IMR-90 (cell line): ENCODE data around the gene ALX4. TPM values are rescaled to one million over a fixed set of nuclear protein-coding genes. Genes with fewer than 3 reads are reported as not detected.

Experiments used
- ATAC-seq: fragments of 200-7000 bp; cut with Tn5 transposase; 2 replicates; pipeline ENCODE4 v1.9.1; 2020; ENCODE audit warnings: low read depth, mild to moderate bottlenecking, moderate library complexity
- BruUV-seq: library from RNA; stranded (reverse); fragments of 400-500 nt; replicated peaks from 2 replicates; lab custom pipeline; 2021; lab: Mats Ljungman, UMichigan
- CTCF ChIA-PET: fragments of 300-600 bp; formaldehyde crosslinking; extraction: SDS; loops from one replicate; lab custom pipeline; 2021; ENCODE audit warnings: antibody characterized with exemption; lab: Yijun Ruan, JAX
- POLR2A ChIA-PET: fragments of 300-600 bp; sonication (Branson Sonifier 250); formaldehyde crosslinking; loops from one replicate; lab custom pipeline; 2022; ENCODE audit warnings: antibody characterized with exemption; ENCODE audit not compliant: unreplicated experiment; lab: Charles Lee
- DNase-seq: peaks from one replicate; pipeline ENCODE4 v3.0.0; 2013
- H2AFZ ChIP-seq: replicated peaks from 2 replicates; pipeline ENCODE3; 2013; ENCODE audit warnings: low read length, mild to moderate bottlenecking; ENCODE audit not compliant: poor library complexity
- H2AK5ac ChIP-seq: 2 replicates; pipeline ENCODE4 v1.6.1; 2013; ENCODE audit warnings: low read depth, low read length, inconsistent platforms
- H2AK9ac ChIP-seq: replicated peaks from 2 replicates; pipeline ENCODE3; 2013; ENCODE audit warnings: mild to moderate bottlenecking, low read depth, low read length, moderate library complexity; ENCODE audit not compliant: poor library complexity
- H2BK120ac ChIP-seq: 2 replicates; pipeline ENCODE4 v1.6.1; 2013; ENCODE audit warnings: low read depth, low read length, inconsistent platforms
- H2BK15ac ChIP-seq: 3 replicates; pipeline ENCODE4 v1.6.1; 2013; ENCODE audit warnings: low read depth, low read length, inconsistent platforms
- H2BK20ac ChIP-seq: 2 replicates; pipeline ENCODE4 v1.6.1; 2013; ENCODE audit warnings: low read depth, mild to moderate bottlenecking, inconsistent platforms, low read length, moderate library complexity
- H2BK5ac ChIP-seq: 2 replicates; pipeline ENCODE4 v1.6.1; 2013; ENCODE audit warnings: mild to moderate bottlenecking, low read depth, low read length, inconsistent platforms; ENCODE audit not compliant: poor library complexity, severe bottlenecking
- H3K14ac ChIP-seq: replicated peaks from 2 replicates; pipeline ENCODE4 v1.6.1; 2013; ENCODE audit warnings: low read depth, low read length, inconsistent platforms
- H3K18ac ChIP-seq: 2 replicates; pipeline ENCODE4 v1.6.1; 2013; ENCODE audit warnings: low read depth, low read length, control low read depth
- H3K23ac ChIP-seq: 2 replicates; pipeline ENCODE4 v1.6.1; 2013; ENCODE audit warnings: low read depth, low read length, inconsistent platforms
- H3K27ac ChIP-seq: 2 replicates; pipeline ENCODE4 v1.5.1; 2013; ENCODE audit warnings: mild to moderate bottlenecking, control low read depth, low read length; ENCODE audit not compliant: insufficient read depth
- H3K27me3 ChIP-seq: 2 replicates; pipeline ENCODE4 v1.6.1; 2013; ENCODE audit warnings: low read length; ENCODE audit not compliant: control insufficient read depth, insufficient read depth
- H3K36me3 ChIP-seq: 2 replicates; pipeline ENCODE4 v1.6.1; 2013; ENCODE audit warnings: low read length, mixed read lengths; ENCODE audit not compliant: control insufficient read depth, insufficient read depth
- H3K4ac ChIP-seq: 2 replicates; pipeline ENCODE4 v1.6.1; 2013; ENCODE audit warnings: low read depth, low read length, inconsistent platforms
- H3K4me1 ChIP-seq: 2 replicates; pipeline ENCODE4 v1.6.1; 2013; ENCODE audit warnings: low read length, mixed read lengths; ENCODE audit not compliant: control insufficient read depth, insufficient read depth
- H3K4me2 ChIP-seq: 2 replicates; pipeline ENCODE4 v1.6.1; 2013; ENCODE audit warnings: low read depth, mild to moderate bottlenecking, control low read depth, low read length, moderate library complexity
- H3K4me3 ChIP-seq: 2 replicates; pipeline ENCODE4 v1.5.1; 2013; ENCODE audit warnings: low read depth, mild to moderate bottlenecking, control low read depth, low read length, moderate library complexity; ENCODE audit not compliant: insufficient read depth
- H3K56ac ChIP-seq: 2 replicates; pipeline ENCODE4 v1.6.1; 2013; ENCODE audit warnings: low read length, inconsistent platforms; ENCODE audit not compliant: insufficient read depth; ENCODE audit errors: extremely low read depth
- H3K79me1 ChIP-seq, 2 experiments: 2 replicates each; pipeline ENCODE4 v1.6.1; 2013; ENCODE audit warnings: low read length in 2 of 2, inconsistent platforms in 1 of 2, low read depth in 1 of 2
- H3K9ac ChIP-seq: 2 replicates; pipeline ENCODE4 v1.6.1; 2013; ENCODE audit warnings: low read depth, low read length, control low read depth
- H3K9me1 ChIP-seq: 2 replicates; pipeline ENCODE4 v1.6.1; 2013; ENCODE audit warnings: low read length, inconsistent platforms; ENCODE audit not compliant: insufficient read depth
- H3K9me3 ChIP-seq: 2 replicates; pipeline ENCODE4 v1.6.1; 2013; ENCODE audit warnings: low read length; ENCODE audit not compliant: control insufficient read depth, insufficient read depth
- H4K20me1 ChIP-seq: 2 replicates; pipeline ENCODE4 v1.6.1; 2013; ENCODE audit warnings: low read length, inconsistent platforms; ENCODE audit not compliant: insufficient read depth
- H4K5ac ChIP-seq: 2 replicates; pipeline ENCODE4 v1.6.1; 2013; ENCODE audit warnings: mild to moderate bottlenecking, low read depth, low read length, control low read depth
- H4K8ac ChIP-seq, 2 experiments: 2 replicates each; pipeline ENCODE4 v1.6.1; 2013; ENCODE audit warnings: low read depth in 2 of 2, low read length in 2 of 2, control low read depth in 1 of 2, inconsistent platforms in 1 of 2
- H4K91ac ChIP-seq: 2 replicates; pipeline ENCODE4 v1.6.1; 2013; ENCODE audit warnings: low read depth, low read length, inconsistent platforms; ENCODE audit not compliant: insufficient read depth
- BHLHE40 ChIP-seq: fragments of 150-350 bp; IDR thresholded peaks from 2 replicates; pipeline ENCODE4 v1.6.1; 2016; ENCODE audit warnings: mild to moderate bottlenecking, low read depth, low read length
- CEBPB ChIP-seq: IDR thresholded peaks from 2 replicates; pipeline ENCODE4 v1.6.1; 2012; ENCODE audit warnings: low read depth, low read length, improper control_type of control experiment
- CHD1 ChIP-seq: IDR thresholded peaks from 2 replicates; pipeline ENCODE4 v1.6.1; 2012; ENCODE audit warnings: low read depth, low read length, improper control_type of control experiment
- FOS ChIP-seq: fragments of 150-350 bp; IDR thresholded peaks from 2 replicates; pipeline ENCODE4 v1.6.1; 2016; ENCODE audit warnings: low read depth, low read length
- MAFK ChIP-seq: IDR thresholded peaks from 2 replicates; pipeline ENCODE4 v1.6.1; 2012; ENCODE audit warnings: low read depth, low read length, improper control_type of control experiment
- MAZ ChIP-seq: IDR thresholded peaks from 2 replicates; pipeline ENCODE4 v1.6.1; 2012; ENCODE audit warnings: low read depth, mild to moderate bottlenecking, low read length, improper control_type of control experiment, moderate library complexity, borderline replicate concordance
- MXI1 ChIP-seq: IDR thresholded peaks from 2 replicates; pipeline ENCODE4 v1.6.1; 2012; ENCODE audit warnings: low read depth, mild to moderate bottlenecking, low read length, moderate library complexity, borderline replicate concordance
- NFE2L2 ChIP-seq: fragments of 150-350 bp; IDR thresholded peaks from 2 replicates; pipeline ENCODE4 v1.6.1; 2016; ENCODE audit warnings: low read depth, mild to moderate bottlenecking, low read length
- POLR2A ChIP-seq: IDR thresholded peaks from 2 replicates; pipeline ENCODE4 v1.6.1; 2012; ENCODE audit warnings: mild to moderate bottlenecking, low read depth, low read length
- RAD21 ChIP-seq: IDR thresholded peaks from 2 replicates; pipeline ENCODE4 v1.6.1; 2012; ENCODE audit warnings: low read length, improper control_type of control experiment
- RCOR1 ChIP-seq: IDR thresholded peaks from 2 replicates; pipeline ENCODE4 v1.6.1; 2012; ENCODE audit warnings: mild to moderate bottlenecking, low read length, improper control_type of control experiment; ENCODE audit not compliant: insufficient replicate concordance
- RFX5 ChIP-seq: IDR thresholded peaks from 2 replicates; pipeline ENCODE4 v1.8.0; 2012; ENCODE audit warnings: low read depth, mild to moderate bottlenecking, low read length, moderate library complexity
- SMC3 ChIP-seq: fragments of 150-350 bp; IDR thresholded peaks from 2 replicates; pipeline ENCODE4 v1.6.1; 2016; ENCODE audit warnings: low read depth, mild to moderate bottlenecking, antibody characterized with exemption, low read length, moderate library complexity
- USF2 ChIP-seq: fragments of 150-350 bp; IDR thresholded peaks from 2 replicates; pipeline ENCODE4 v1.6.1; 2017; ENCODE audit warnings: mild to moderate bottlenecking, antibody characterized with exemption, low read length, low read depth
- WGBS, 2 experiments: methylation state at CpG; one replicate each; pipeline versions ENCODE4 v1.1.5 to v1.1.7; 2013; ENCODE audit warnings: missing lambda C conversion rate in 2 of 2; ENCODE audit not compliant: insufficient read length in 1 of 2; ENCODE audit errors: extremely low coverage in 2 of 2; 5-methylcytosine and 5-hydroxymethylcytosine counted together
- dilution Hi-C: fragments of 300-500 bp; cut with HindIII; formaldehyde crosslinking; loops from one replicate; pipeline ENCODE4 v1.14.3; 2018; ENCODE audit warnings: low sequenced_read_pairs; ENCODE audit not compliant: unreplicated experiment
- in situ Hi-C: fragments of 300-500 bp; cut with MboI; formaldehyde crosslinking; loops from 3 replicates; pipeline ENCODE4 v1.14.3; 2019; ENCODE audit warnings: low sequenced_read_pairs, inconsistent platforms, mixed read lengths
- intact Hi-C: fragments of 100-400 bp; cut with micrococcal nuclease; formaldehyde crosslinking; loops from 2 replicates; pipeline ENCODE4 v1.10.0; 2022
- polyA plus RNA-seq, 3 experiments: library from polyadenylated mRNA; depleted of rRNA; stranded (reverse); fragments of >200 nt; gene quantifications; 2 replicates each; pipeline ENCODE4 v1.2.3, GENCODE V29; 2012; ENCODE audit warnings: low replicate concordance in 1 of 3
- total RNA-seq: library from RNA; depleted of rRNA; stranded (reverse); fragments of >200 nt; gene quantifications from 2 replicates; pipeline ENCODE4 v1.2.3, GENCODE V29; 2012
- TF ChIP-seq, protein P1 (sequence below): fragments of 150-350 bp; IDR thresholded peaks from 2 replicates; pipeline ENCODE4 v1.6.1; 2016; ENCODE audit warnings: low read depth, mild to moderate bottlenecking, low read length, moderate library complexity, borderline replicate concordance
- TF ChIP-seq, protein P2 (sequence below): conservative IDR thresholded peaks from 2 replicates; pipeline ENCODE4 v1.5.1; 2012; ENCODE audit warnings: mild to moderate bottlenecking, low read depth, low read length, improper control_type of control experiment

ALX4 gene
- total and polyA plus RNA-seq, 2 of the 4 experiments (the other 2 are of a cell fraction): not detected

- Histone ChIP-seq H2AFZ (no peak overlapping the region), H3K4me2 (no peak overlapping the region), H4K5ac (no peak overlapping the region), H2BK5ac (no peak overlapping the region), H3K27ac (no peak overlapping the region), H2AK5ac (no peak overlapping the region), H4K91ac (no peak overlapping the region), H3K14ac (no peak overlapping the region), H3K23ac (no peak overlapping the region), H3K56ac (no peak overlapping the region), H2BK120ac (no peak overlapping the region), H3K18ac (no peak overlapping the region), H3K27me3 (peaks cover 41% of the 10 kb centered on the region), H3K4me3 (no peak overlapping the region), H3K9ac (no peak overlapping the region), H3K79me1 (no peaks in the 10 kb centered on the region), H3K4me1 (no peaks in the 10 kb centered on the region), H2AK9ac (no peak overlapping the region), H2BK20ac (no peak overlapping the region), H2BK15ac (no peak overlapping the region), H3K9me3 (no peaks in the 10 kb centered on the region), H3K36me3 (no peaks in the 10 kb centered on the region), H4K8ac (no peak overlapping the region), H3K9me1 (no peaks in the 10 kb centered on the region), H3K4ac (no peak overlapping the region), H4K20me1 (no peaks in the 10 kb centered on the region)
- BruUV-seq: no TSS peak
- no peak for DNase-seq
- in situ Hi-C loops (no loop called here), dilution Hi-C loops (no loop called here), intact Hi-C loops (no loop called here)
- CTCF ChIA-PET: no interaction called here
- TF ChIP-seq BHLHE40 (no peak), CHD1 (no peak), MXI1 (no peak), RAD21 (no peak), MAFK (no peak), USF2 (no peak), RFX5 (no peak), MAZ (no peak), NFE2L2 (no peak), RCOR1 (no peak), POLR2A (no peak), CEBPB (no peak), SMC3 (no peak), FOS (no peak)
- TF ChIP-seq, protein P1, sequence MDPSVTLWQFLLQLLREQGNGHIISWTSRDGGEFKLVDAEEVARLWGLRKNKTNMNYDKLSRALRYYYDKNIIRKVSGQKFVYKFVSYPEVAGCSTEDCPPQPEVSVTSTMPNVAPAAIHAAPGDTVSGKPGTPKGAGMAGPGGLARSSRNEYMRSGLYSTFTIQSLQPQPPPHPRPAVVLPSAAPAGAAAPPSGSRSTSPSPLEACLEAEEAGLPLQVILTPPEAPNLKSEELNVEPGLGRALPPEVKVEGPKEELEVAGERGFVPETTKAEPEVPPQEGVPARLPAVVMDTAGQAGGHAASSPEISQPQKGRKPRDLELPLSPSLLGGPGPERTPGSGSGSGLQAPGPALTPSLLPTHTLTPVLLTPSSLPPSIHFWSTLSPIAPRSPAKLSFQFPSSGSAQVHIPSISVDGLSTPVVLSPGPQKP: no peak
- TF ChIP-seq, protein P2, sequence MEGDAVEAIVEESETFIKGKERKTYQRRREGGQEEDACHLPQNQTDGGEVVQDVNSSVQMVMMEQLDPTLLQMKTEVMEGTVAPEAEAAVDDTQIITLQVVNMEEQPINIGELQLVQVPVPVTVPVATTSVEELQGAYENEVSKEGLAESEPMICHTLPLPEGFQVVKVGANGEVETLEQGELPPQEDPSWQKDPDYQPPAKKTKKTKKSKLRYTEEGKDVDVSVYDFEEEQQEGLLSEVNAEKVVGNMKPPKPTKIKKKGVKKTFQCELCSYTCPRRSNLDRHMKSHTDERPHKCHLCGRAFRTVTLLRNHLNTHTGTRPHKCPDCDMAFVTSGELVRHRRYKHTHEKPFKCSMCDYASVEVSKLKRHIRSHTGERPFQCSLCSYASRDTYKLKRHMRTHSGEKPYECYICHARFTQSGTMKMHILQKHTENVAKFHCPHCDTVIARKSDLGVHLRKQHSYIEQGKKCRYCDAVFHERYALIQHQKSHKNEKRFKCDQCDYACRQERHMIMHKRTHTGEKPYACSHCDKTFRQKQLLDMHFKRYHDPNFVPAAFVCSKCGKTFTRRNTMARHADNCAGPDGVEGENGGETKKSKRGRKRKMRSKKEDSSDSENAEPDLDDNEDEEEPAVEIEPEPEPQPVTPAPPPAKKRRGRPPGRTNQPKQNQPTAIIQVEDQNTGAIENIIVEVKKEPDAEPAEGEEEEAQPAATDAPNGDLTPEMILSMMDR: no peak
- ATAC-seq: no peak
- POLR2A ChIA-PET: no interaction called here
- WGBS, 2 experiments: no CpG with 5 or more reads among the region's 5 CpGs
Observed at GRCh38 chr11:44356351-44356750, 46.4 kb upstream of the ALX4 start.
